DMS114 treated with DMSO at 0.1 percent for 48 hours (cell line): ENCODE results near the gene DELE1.
A peak's percentile ranks its signal among the peaks of the same experiment; 100 is the strongest.

Experiments used
- DNase-seq: peaks from one replicate; lab custom pipeline; 2025; ENCODE audit not compliant: unreplicated experiment; lab: John Stamatoyannopoulos, UW

Gene DELE1

GRCh38 chr5:141923448-141924313 is at the start of gene DELE1:
DELE1 (plus strand) TSS chr5:141923871; CDS start chr5:141923942, 71 bp downstream.
- peak; percentile 96 for DNase-seq

- no peak for DNase-seq
These were observed 49.8 kb upstream of the DELE1 start for GRCh38 chr5:141873933-141874261.

GRCh38 chr5:141874262-141874964 is 49.3 kb upstream of the DELE1 start:
- DNase-seq = no peak

- DNase-seq = no peak
These were observed 48.5 kb upstream of the DELE1 start for GRCh38 chr5:141875022-141875740.

GRCh38 chr5:141875795-141876627 is 47.7 kb upstream of the DELE1 start:
- DNase-seq = no peak

- DNase-seq = no peak
These were observed 46.9 kb upstream of the DELE1 start for GRCh38 chr5:141876628-141877355.

- DNase-seq = no peak
These were observed 46.1 kb upstream of the DELE1 start for GRCh38 chr5:141877356-141878185.

GRCh38 chr5:141878186-141878710 is 45.4 kb upstream of the DELE1 start, which contains the start of gene PCDH1:
PCDH1 (minus strand) TSS chr5:141878410; CDS start chr5:141878262, 148 bp downstream.
- no peak for DNase-seq

GRCh38 chr5:141878711-141879425 is 44.8 kb upstream of the DELE1 start:
- DNase-seq = peak; percentile 85

- DNase-seq = no peak
These were observed 44.3 kb upstream of the DELE1 start for GRCh38 chr5:141879426-141879759.

GRCh38 chr5:141879941-141880738 is 43.5 kb upstream of the DELE1 start:
- no peak for DNase-seq

GRCh38 chr5:141880961-141881801 is 42.5 kb upstream of the DELE1 start:
- no peak for DNase-seq

GRCh38 chr5:141881886-141882285 is 41.8 kb upstream of the DELE1 start:
- DNase-seq = no peak

- DNase-seq = no peak
These were observed 41.0 kb upstream of the DELE1 start for GRCh38 chr5:141882594-141883183.

GRCh38 chr5:141883184-141883891 is 40.3 kb upstream of the DELE1 start:
- DNase-seq = no peak

GRCh38 chr5:141883892-141884318 is 39.8 kb upstream of the DELE1 start:
- no peak for DNase-seq
